Fibroblast of the aortic adventitia (primary cell): ENCODE data around the gene DHPS. TPM values are rescaled to one million over a fixed set of nuclear protein-coding genes. Genes with fewer than 3 reads are reported as not detected.
"Not testable (repeated sequence)": the region's sequence is repeated elsewhere in the genome, so short reads cannot be mapped to it uniquely, and the experiment has no call there.

ENCODE experiments used
- DNase-seq: peaks from one replicate; pipeline ENCODE4 v3.0.0-alpha.2; 2010; ENCODE audit warnings: low read depth
- H3K4me3 ChIP-seq: 2 replicates; pipeline ENCODE4 v1.5.1; 2011; ENCODE audit warnings: low read depth, mild to moderate bottlenecking, control low read depth, low read length, moderate library complexity
- total RNA-seq: library from RNA; depleted of rRNA; stranded (reverse); fragments of >200 nt; gene quantifications from 2 replicates; pipeline ENCODE4 v1.2.3, GENCODE V29; 2012; ENCODE audit warnings: low replicate concordance
- TF ChIP-seq, protein P1 (sequence below): IDR thresholded peaks from 2 replicates; pipeline ENCODE4 v1.5.1; 2011; ENCODE audit warnings: mild to moderate bottlenecking, low read length, control low read depth, inconsistent platforms; ENCODE audit not compliant: insufficient read depth

The DHPS gene
- total RNA-seq, 1 donor: 46.2 TPM

DNA sequence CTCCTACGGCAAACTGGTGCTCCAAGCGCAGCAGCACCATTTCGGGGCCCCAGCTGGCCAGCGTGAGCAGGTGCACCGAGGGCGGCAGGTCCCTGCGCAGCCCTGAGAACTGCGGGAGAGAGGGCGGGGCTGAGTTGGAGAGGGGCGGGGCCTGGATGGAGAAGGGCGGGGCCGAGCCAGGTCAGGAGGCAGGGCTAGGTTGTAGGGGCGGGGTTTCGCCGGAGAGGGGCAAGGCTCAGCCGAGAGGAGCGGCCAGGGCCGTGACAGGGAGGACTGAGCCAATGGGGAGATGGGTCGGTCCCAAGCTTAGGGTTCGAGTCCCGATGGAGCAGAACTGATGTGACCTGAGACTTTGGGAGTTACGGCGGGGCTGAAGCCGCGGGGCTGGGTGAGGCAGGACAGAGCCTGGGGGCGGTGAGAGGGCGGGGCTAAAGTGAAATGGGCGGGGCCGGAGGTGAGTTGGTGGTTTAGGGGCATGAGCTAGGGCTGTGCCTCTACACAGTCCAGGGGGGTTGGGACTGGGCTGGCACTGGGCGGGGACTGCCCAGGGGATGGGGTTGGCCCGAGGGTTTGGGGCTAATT is 34.1 kb downstream of the DHPS start:
- TF ChIP-seq, protein P1, sequence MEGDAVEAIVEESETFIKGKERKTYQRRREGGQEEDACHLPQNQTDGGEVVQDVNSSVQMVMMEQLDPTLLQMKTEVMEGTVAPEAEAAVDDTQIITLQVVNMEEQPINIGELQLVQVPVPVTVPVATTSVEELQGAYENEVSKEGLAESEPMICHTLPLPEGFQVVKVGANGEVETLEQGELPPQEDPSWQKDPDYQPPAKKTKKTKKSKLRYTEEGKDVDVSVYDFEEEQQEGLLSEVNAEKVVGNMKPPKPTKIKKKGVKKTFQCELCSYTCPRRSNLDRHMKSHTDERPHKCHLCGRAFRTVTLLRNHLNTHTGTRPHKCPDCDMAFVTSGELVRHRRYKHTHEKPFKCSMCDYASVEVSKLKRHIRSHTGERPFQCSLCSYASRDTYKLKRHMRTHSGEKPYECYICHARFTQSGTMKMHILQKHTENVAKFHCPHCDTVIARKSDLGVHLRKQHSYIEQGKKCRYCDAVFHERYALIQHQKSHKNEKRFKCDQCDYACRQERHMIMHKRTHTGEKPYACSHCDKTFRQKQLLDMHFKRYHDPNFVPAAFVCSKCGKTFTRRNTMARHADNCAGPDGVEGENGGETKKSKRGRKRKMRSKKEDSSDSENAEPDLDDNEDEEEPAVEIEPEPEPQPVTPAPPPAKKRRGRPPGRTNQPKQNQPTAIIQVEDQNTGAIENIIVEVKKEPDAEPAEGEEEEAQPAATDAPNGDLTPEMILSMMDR: no peak
- DNase-seq: no peak
- peak overlapping the region; percentile 9 for H3K4me3 ChIP-seq

DNA sequence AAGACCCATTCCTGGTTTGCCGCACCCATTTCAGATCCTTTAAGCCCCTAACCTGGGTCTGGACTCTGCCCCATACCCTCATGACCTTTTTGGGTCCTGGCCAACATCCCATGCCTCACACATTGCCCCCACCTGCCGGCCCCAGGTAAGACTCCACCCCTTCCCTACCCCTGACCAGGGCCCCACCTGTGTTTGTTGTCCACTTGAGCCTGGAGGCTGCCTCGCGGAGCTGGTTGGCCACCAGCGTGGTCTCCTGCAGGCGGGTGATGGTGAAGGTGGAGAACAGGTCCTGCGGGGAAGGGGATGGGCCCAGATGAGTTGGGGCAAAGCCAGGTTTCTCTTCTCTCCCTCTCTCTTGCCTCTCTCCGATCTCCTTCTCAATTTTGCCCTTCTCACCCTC is 34.6 kb downstream of the DHPS start:
- H3K4me3 ChIP-seq: no peak overlapping the region
- DNase-seq: no peak
- TF ChIP-seq, protein P1: no peak

DNA sequence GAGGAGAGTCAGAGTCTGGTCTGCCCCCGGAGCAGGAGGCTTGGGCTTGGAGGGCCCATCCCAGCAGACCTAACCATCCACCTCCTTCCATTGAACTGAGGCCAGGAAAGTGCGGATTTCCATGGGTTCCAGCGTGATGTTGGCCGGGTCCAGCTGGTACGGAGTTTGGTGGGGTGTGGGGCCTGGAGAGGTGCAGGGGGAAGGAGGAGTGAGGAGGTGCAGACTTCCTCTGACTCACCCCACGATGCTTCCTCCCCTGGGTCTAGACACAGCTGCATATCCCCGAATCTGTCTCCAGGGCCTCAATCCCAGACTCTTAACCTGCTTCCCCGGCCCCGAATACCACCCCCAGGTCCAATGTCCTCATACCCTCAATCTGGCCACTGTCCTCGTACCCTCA is 35.1 kb downstream of the DHPS start:
- no peak overlapping the region for H3K4me3 ChIP-seq
- TF ChIP-seq, protein P1: no peak
- no peak for DNase-seq

DNA sequence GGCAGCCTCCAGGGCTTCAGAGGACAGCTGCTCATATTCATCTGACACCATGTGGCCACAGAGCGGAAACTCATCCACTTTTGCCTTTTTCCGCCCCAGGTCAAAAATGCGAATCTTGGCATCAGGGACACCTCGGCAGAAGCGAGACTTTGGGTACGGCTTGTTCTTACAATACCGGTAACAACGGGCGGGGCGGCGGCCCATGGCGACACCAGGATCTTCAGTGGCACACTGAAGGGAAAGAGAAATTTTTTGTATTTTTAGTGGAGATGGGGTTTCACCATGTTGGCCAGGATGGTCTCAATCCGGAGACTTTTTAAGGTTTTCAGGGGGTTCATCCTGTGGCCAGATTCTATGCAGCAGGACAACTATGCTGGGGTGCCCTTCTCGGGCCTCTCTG is 38.0 kb downstream of the DHPS start:
- not testable (repeated sequence) for DNase-seq, H3K4me3 ChIP-seq

DNA sequence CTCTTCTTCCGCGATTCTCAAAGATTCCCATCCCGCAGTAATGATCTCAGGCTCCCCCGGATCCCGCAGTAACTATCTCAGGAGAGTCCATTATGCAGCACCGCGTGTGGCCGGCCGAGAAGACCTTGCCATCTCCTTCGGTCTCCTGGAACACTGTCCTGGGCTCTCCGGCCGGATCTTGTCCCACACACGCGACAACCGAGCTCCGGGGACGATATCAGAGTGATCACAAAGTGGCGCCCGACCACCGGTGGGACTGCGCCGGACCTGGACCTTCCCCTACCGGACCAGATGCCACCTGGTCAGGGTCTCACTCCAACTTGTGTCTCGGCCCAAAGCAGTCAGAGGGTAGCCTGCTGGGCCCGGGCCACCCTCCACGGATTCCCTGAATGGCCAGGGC is 39.2 kb downstream of the DHPS start:
- TF ChIP-seq, protein P1: no peak

DNA sequence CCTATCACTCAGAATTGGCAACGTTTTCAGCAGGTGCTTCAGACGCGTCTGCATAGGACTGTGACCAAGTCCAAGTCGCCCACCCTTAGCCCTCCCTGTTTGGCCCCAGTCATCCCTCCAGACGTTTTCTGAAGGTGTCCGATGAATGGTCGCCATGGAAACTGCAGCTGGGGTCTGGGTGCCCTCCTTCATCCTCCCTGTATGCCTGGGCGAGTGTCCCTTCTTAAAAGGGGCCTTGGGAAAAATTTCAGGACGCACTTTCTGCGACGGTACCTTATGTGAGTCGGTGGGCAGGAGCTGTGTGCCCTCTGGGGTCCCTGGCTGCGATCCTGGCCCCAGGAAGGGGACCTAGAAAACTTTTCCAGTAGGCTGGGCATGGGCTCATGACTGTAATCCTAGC is 40.2 kb downstream of the DHPS start:
- H3K4me3 ChIP-seq: no peak overlapping the region
- TF ChIP-seq, protein P1: no peak
- no peak for DNase-seq

More for the DNA sequence above, 39.2 kb downstream of the DHPS start:
- no peak for DNase-seq
- H3K4me3 ChIP-seq: no peak overlapping the region

DNA sequence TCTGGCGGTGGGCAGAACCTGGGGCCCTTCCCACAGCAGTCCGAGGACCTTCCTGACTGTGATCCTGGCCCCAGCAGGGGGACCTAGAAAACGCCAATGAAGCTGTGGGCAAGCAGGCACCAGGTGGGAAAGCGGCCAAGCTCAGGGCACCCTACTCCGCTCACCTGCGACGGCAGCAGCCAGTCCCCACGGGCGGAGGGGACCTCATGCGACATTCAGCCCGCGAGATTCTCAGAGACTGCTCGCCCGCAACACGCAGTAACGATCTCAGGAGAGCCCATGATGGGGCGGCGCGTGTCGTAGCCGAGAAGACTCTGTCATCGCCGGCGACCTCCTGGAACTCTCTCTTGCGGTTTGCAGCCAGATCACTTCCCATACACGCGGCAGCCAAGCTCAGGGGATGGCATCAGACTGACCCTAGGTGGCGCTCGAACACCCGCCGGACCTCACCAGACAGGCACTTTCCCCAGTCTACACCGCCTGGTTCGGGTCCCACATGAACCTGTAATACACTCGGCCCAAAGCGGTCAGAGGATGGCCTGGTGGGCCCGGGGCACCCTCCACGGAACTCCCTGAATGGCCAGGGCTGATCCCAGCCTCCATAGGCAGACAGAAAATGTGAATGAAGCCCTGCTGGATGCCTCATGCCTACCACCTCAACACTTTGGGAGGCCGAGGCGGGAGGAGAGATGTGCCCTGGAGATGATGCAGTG is 41.6 kb downstream of the DHPS start:
- peak overlapping the region; percentile 35 for H3K4me3 ChIP-seq
- TF ChIP-seq, protein P1: peak; percentile 78
- DNase-seq: peak; percentile 69
